K562 (cell line): Measurements from ENCODE around the gene BBLN. TPM values are rescaled to one million over a fixed set of nuclear protein-coding genes. Genes with fewer than 3 reads are reported as not detected.
A peak's percentile ranks its signal among the peaks of the same experiment; 100 is the strongest.

ENCODE experiments used
- CTCF ChIP-seq, 3 experiments: IDR thresholded peaks in 2 of 3; conservative IDR thresholded peaks in 1 of 3; 2 replicates each; pipeline ENCODE4 v1.5.1; 2011 to 2012; ENCODE audit warnings: low read length in 3 of 3, mild to moderate bottlenecking in 3 of 3, control low read depth in 2 of 3, improper control_type of control experiment in 1 of 3, inconsistent platforms in 1 of 3, low read depth in 1 of 3, mixed read lengths in 1 of 3, moderate library complexity in 1 of 3; ENCODE audit not compliant: insufficient read depth in 2 of 3
- E2F8 ChIP-seq: fragments of 450-650 bp; IDR thresholded peaks from 2 replicates; pipeline ENCODE4 v1.7.1; 2018; ENCODE audit warnings: mild to moderate bottlenecking, low read depth; ENCODE audit not compliant: partially characterized antibody
- GTF2F1 ChIP-seq: IDR thresholded peaks from 2 replicates; pipeline ENCODE4 v1.6.1; 2011; ENCODE audit warnings: low read depth, low read length, improper control_type of control experiment
- HMGXB4 ChIP-seq: sonication (generic); formaldehyde crosslinking; IDR thresholded peaks from 2 replicates; pipeline ENCODE4 v1.8.1; 2023; ENCODE audit warnings: mild to moderate bottlenecking, missing genetic modification reagents
- POLR2A ChIP-seq: fragments of 450-650 bp; conservative IDR thresholded peaks from 2 replicates; pipeline ENCODE4 v1.6.1; 2016
- SMC3 ChIP-seq: conservative IDR thresholded peaks from 2 replicates; pipeline ENCODE4 v1.6.1; 2011; ENCODE audit warnings: low read depth, low read length, improper control_type of control experiment; ENCODE audit not compliant: insufficient read depth
- TRIM25 ChIP-seq: fragments of 450-650 bp; IDR thresholded peaks from 2 replicates; pipeline ENCODE4 v1.7.0; 2016; ENCODE audit warnings: borderline replicate concordance
- YY1 ChIP-seq, 3 experiments: IDR thresholded peaks; 2 replicates each; pipeline ENCODE4 v1.6.1; 2011; ENCODE audit warnings: low read length in 2 of 3, mild to moderate bottlenecking in 2 of 3, moderate library complexity in 2 of 3, borderline replicate concordance in 1 of 3, control low read depth in 1 of 3, low read depth in 1 of 3; ENCODE audit not compliant: insufficient read depth in 3 of 3, insufficient replicate concordance in 2 of 3, control insufficient read depth in 1 of 3, insufficient read length in 1 of 3; ENCODE audit errors: extremely low read depth in 1 of 3
- ZBTB11 ChIP-seq, 3 experiments: fragments of 200-800 bp in 1 of 3; fragments of 250-450 bp in 1 of 3; fragments of 450-650 bp in 1 of 3; sonication (Bioruptor Pico) in 1 of 3; sonication (Bioruptor generic) in 1 of 3; formaldehyde crosslinking in 1 of 3; IDR thresholded peaks; 2 replicates each; pipeline versions ENCODE4 v1.6.1 to v1.8.0; 2016 to 2022; ENCODE audit warnings: mild to moderate bottlenecking in 2 of 3, missing genetic modification characterization in 2 of 3, missing compliant biosample characterization in 1 of 3, moderate library complexity in 1 of 3
- ZNF436 ChIP-seq: fragments of 250-450, 450-650 bp; sonication (Bioruptor Pico); formaldehyde crosslinking; IDR thresholded peaks from 2 replicates; pipeline ENCODE4 v1.7.0; 2020; ENCODE audit warnings: mild to moderate bottlenecking
- polyA plus RNA-seq, 8 experiments: library from polyadenylated mRNA; depleted of rRNA in 4 of 8; stranded (reverse) in 5 of 8; unstranded in 3 of 8; fragments of >200 nt; fragmentation: Nextera tagmentation in 2 of 8; fragmentation: Illumina TruSeq in 1 of 8; extraction: Ambion mirVana in 2 of 8; extraction: Trizol in 1 of 8; gene quantifications; 2 replicates each; pipeline versions ENCODE4 v1.2.1 to v1.2.3, GENCODE V29; 2011 to 2014; ENCODE audit warnings: inconsistent platforms in 1 of 8, missing spikeins in 1 of 8
- total RNA-seq, 7 experiments: library from RNA; depleted of rRNA in 6 of 7; stranded (reverse); fragments of >200 nt in 6 of 7; fragmentation: Illumina TruSeq in 2 of 7; extraction: Trizol in 2 of 7; gene quantifications; 2 replicates each; pipeline versions ENCODE4 v1.2.1 to v1.2.3, GENCODE V29; 2011 to 2021; ENCODE audit warnings: low replicate concordance in 1 of 7

Gene BBLN
- total and polyA plus RNA-seq, 9 of the 15 experiments (the other 6 are each of a cell fraction or from before 2014, with no cell fraction given) = 4.2 to 331 (median 87.1) TPM

- TF ChIP-seq CTCF (IDR thresholded peaks at IDR 0.05 in 2 of 3, conservative IDR thresholded peaks at IDR 0.05 in 1 of 3; ENCODE audit: insufficient read depth in 2 of 3, low read depth in 1 of 3, low read length in 3 of 3) (peak; percentile 97 to 99 (median 97)), TRIM25 (no peak), HMGXB4 (CRISPR knock-in tag) (peak; percentile 21; the same call in 1 of the 2 replicates), GTF2F1 (no peak), ZBTB11 (CRISPR knock-in tag; IDR thresholded peaks at IDR 0.05) (no peak), YY1 (IDR thresholded peaks at IDR 0.05; ENCODE audit: borderline replicate concordance in 1 of 3, control insufficient read depth in 1 of 3, extremely low read depth in 1 of 3, insufficient read depth in 3 of 3, insufficient read length in 1 of 3, insufficient replicate concordance in 2 of 3, low read depth in 1 of 3, low read length in 2 of 3) (peak in 2 of 3 experiments; percentile 38 to 70), SMC3 (peak; percentile 34; the same call in 1 of the 2 replicates), POLR2A (0 out of 2 replicates have a peak, but pooled peaks have one; percentile 20), ZNF436 (CRISPR knock-in tag) (no peak), E2F8 (no peak)
Measured at GRCh38 chr9:128150594-128151308, 9.3 kb upstream of the BBLN start (continued).
